PC-3 (cell line): ENCODE data around the gene NYAP2.

Experiments
- CTCF ChIP-seq: fragments of 300-600 bp; sonication (generic); conservative IDR thresholded peaks from 2 replicates; pipeline ENCODE4 v1.5.1; 2017; ENCODE audit warnings: antibody characterized with exemption, low read depth, mild to moderate bottlenecking, low read length
- EZH2 ChIP-seq: fragments of 300-600 bp; sonication (generic); IDR thresholded peaks from one replicate; pipeline ENCODE4 v1.6.1; 2017; ENCODE audit warnings: antibody characterized with exemption, mild to moderate bottlenecking, low read length; ENCODE audit not compliant: unreplicated experiment
- EZH2phosphoT487 ChIP-seq: fragments of 300-600 bp; sonication (generic); IDR thresholded peaks from 2 replicates; pipeline ENCODE4 v1.6.1; 2018; ENCODE audit warnings: mild to moderate bottlenecking, antibody characterized with exemption, low read length, borderline replicate concordance

GRCh38 chr2:225438248-225438647 is 38.7 kb downstream of the NYAP2 start:
- no peak for TF ChIP-seq CTCF
- no peak for TF ChIP-seq EZH2
- TF ChIP-seq EZH2phosphoT487 = no peak
